SK-N-SH (cell line): ENCODE data around the gene TMEM44. TPM values are rescaled to one million over a fixed set of nuclear protein-coding genes. Genes with fewer than 3 reads are reported as not detected.

Source experiments
- CTCF ChIA-PET: fragments of 300-600, 350-600 bp; formaldehyde crosslinking; extraction: SDS; loops from one replicate; lab custom pipeline; 2021; lab: Yijun Ruan, JAX
- POLR2A ChIA-PET: fragments of 350-600 bp; sonication (Branson Sonifier 250); formaldehyde crosslinking; extraction: SDS; loops from one replicate; lab custom pipeline; 2020; ENCODE audit warnings: antibody characterized with exemption, inconsistent platforms; lab: Yijun Ruan, JAX
- DNase-seq: peaks from one replicate; pipeline ENCODE4 v3.0.0; 2012
- H2AFZ ChIP-seq: fragments of 200-600 bp; sonication (generic); 2 replicates; pipeline ENCODE4 v1.8.1; 2016; ENCODE audit warnings: antibody characterized with exemption, mild to moderate bottlenecking, low read depth
- H3F3A ChIP-seq: fragments of 200-600 bp; sonication (generic); replicated peaks from 2 replicates; pipeline ENCODE3; 2016; ENCODE audit warnings: antibody characterized with exemption, mild to moderate bottlenecking; ENCODE audit not compliant: insufficient read depth
- H3K27ac ChIP-seq, 2 experiments: fragments of 200-500 bp in 1 of 2; fragments of 200-600 bp in 1 of 2; sonication (Bioruptor generic) in 1 of 2; sonication (generic), shearing (Covaris generic) in 1 of 2; 2 replicates each; pipeline versions ENCODE4 v1.5.1 to v1.6.1; 2014 to 2016; ENCODE audit warnings: low read depth in 2 of 2, inconsistent platforms in 1 of 2, low read length in 1 of 2, mild to moderate bottlenecking in 1 of 2, mixed read lengths in 1 of 2
- H3K27me3 ChIP-seq: fragments of 200-600 bp; sonication (generic), shearing (Covaris generic); 2 replicates; pipeline ENCODE4 v1.6.1; 2016; ENCODE audit warnings: mixed run types; ENCODE audit not compliant: insufficient read depth
- H3K36me3 ChIP-seq, 2 experiments: fragments of 200-500 bp in 1 of 2; fragments of 200-600 bp in 1 of 2; sonication (Bioruptor generic) in 1 of 2; sonication (generic) in 1 of 2; replicated peaks in 1 of 2; 2 replicates each; pipeline versions ENCODE3 to v1.5.1; 2014 to 2016; ENCODE audit warnings: low read length in 1 of 2, mild to moderate bottlenecking in 1 of 2; ENCODE audit not compliant: insufficient read depth in 2 of 2, control insufficient read depth in 1 of 2
- H3K4me1 ChIP-seq, 2 experiments: fragments of 200-500 bp in 1 of 2; fragments of 200-600 bp in 1 of 2; sonication (Bioruptor generic) in 1 of 2; sonication (generic), shearing (Covaris generic) in 1 of 2; 2 replicates each; pipeline versions ENCODE4 v1.5.1 to v1.6.1; 2014 to 2016; ENCODE audit warnings: low read depth in 1 of 2, low read length in 1 of 2, mixed run types in 1 of 2; ENCODE audit not compliant: insufficient read depth in 2 of 2, control insufficient read depth in 1 of 2
- H3K4me2 ChIP-seq: fragments of 200-600 bp; sonication (generic), shearing (Covaris generic); 2 replicates; pipeline ENCODE4 v1.6.1; 2017; ENCODE audit warnings: mixed run types
- H3K4me3 ChIP-seq, 2 experiments: fragments of 200-500 bp in 1 of 2; fragments of 200-600 bp in 1 of 2; sonication (Bioruptor generic) in 1 of 2; sonication (generic), shearing (Covaris generic) in 1 of 2; 2 replicates each; pipeline versions ENCODE4 v1.5.1 to v1.8.1; 2014 to 2016; ENCODE audit warnings: low read depth in 2 of 2, inconsistent platforms in 1 of 2, low read length in 1 of 2, mild to moderate bottlenecking in 1 of 2, mixed read lengths in 1 of 2, moderate library complexity in 1 of 2
- H3K79me2 ChIP-seq: fragments of 200-600 bp; sonication (generic); 2 replicates; pipeline ENCODE4 v1.8.1; 2017; ENCODE audit warnings: mild to moderate bottlenecking; ENCODE audit not compliant: insufficient read depth
- H3K9ac ChIP-seq: fragments of 200-600 bp; sonication (generic); 2 replicates; pipeline ENCODE4 v1.6.1; 2017; ENCODE audit warnings: mixed run types
- H3K9me2 ChIP-seq: fragments of 200-600 bp; sonication (generic); 2 replicates; pipeline ENCODE4 v1.6.1; 2017; ENCODE audit warnings: mixed run types
- H3K9me3 ChIP-seq: fragments of 200-600 bp; sonication (generic); 2 replicates; pipeline ENCODE4 v1.6.1; 2017; ENCODE audit warnings: mixed run types, mild to moderate bottlenecking, moderate library complexity
- H4K20me1 ChIP-seq: fragments of 200-600 bp; sonication (generic); 2 replicates; pipeline ENCODE4 v1.6.1; 2017; ENCODE audit warnings: mild to moderate bottlenecking, mixed run types; ENCODE audit not compliant: insufficient read depth
- ELF1 ChIP-seq: IDR thresholded peaks from 2 replicates; pipeline ENCODE4 v1.4.0; 2012
- FOXM1 ChIP-seq: IDR thresholded peaks from 2 replicates; pipeline ENCODE4 v1.4.0; 2012; ENCODE audit warnings: low read depth, mild to moderate bottlenecking
- JUND ChIP-seq: IDR thresholded peaks from 2 replicates; pipeline ENCODE4 v1.4.0; 2012
- MEF2A ChIP-seq: IDR thresholded peaks from 2 replicates; pipeline ENCODE4 v1.4.0; 2012; ENCODE audit warnings: low read depth, borderline replicate concordance
- NRF1 ChIP-seq: IDR thresholded peaks from 2 replicates; pipeline ENCODE4 v1.6.1; 2012; ENCODE audit warnings: low read depth, mild to moderate bottlenecking, low read length
- RAD21 ChIP-seq: IDR thresholded peaks from 2 replicates; pipeline ENCODE4 v1.6.1; 2012; ENCODE audit warnings: mild to moderate bottlenecking, low read length
- RFX5 ChIP-seq: IDR thresholded peaks from 2 replicates; pipeline ENCODE4 v1.6.1; 2012; ENCODE audit warnings: mild to moderate bottlenecking, improper control_type of control experiment, low read length
- USF1 ChIP-seq: IDR thresholded peaks from 2 replicates; pipeline ENCODE4 v1.4.0; 2012; ENCODE audit warnings: low read depth, borderline replicate concordance
- USF2 ChIP-seq: fragments of 150-350 bp; IDR thresholded peaks from 2 replicates; pipeline ENCODE4 v1.6.1; 2017; ENCODE audit warnings: antibody characterized with exemption, low read length, low read depth, borderline replicate concordance
- ZBTB33 ChIP-seq: IDR thresholded peaks from 2 replicates; pipeline ENCODE4 v1.4.0; 2012; ENCODE audit warnings: low read depth, borderline replicate concordance
- WGBS: methylation state at CpG from one replicate; pipeline ENCODE4 v1.1.6; 2017; ENCODE audit warnings: low lambda C conversion rate; 5-methylcytosine and 5-hydroxymethylcytosine counted together
- polyA plus RNA-seq, 3 experiments: library from polyadenylated mRNA; depleted of rRNA; stranded (reverse); fragments of >200 nt; gene quantifications; 2 replicates each; pipeline ENCODE4 v1.2.3, GENCODE V29; 2012

TMEM44 gene
- polyA plus RNA-seq, 1 of the 3 experiments (the other 2 are of a cell fraction), result 22.6 TPM

- no peaks in the 10 kb centered on the region for H3K9me2 ChIP-seq
- H3K9ac ChIP-seq, result no peak overlapping the region
- WGBS, result 95% methylated on average over 6 of the region's 6 CpGs
- no peaks in the 10 kb centered on the region for H3K27me3 ChIP-seq
- H2AFZ ChIP-seq, result no peak overlapping the region
- no peaks in the 10 kb centered on the region for H4K20me1 ChIP-seq
- peaks cover 13% of the 10 kb centered on the region; the same call in 1 of the 2 replicates for H3K79me2 ChIP-seq
- no peak overlapping the region for H3K4me3 ChIP-seq
- ChIA-PET POLR2A (no interaction called here), CTCF (interaction anchor here (2.3 kb wide), 1 partner anchor 9 kb away, joined by 8 read pairs; no protein-coding TSS in a partner anchor)
- H3K27ac ChIP-seq, result no peak overlapping the region
- H3K4me1 ChIP-seq, result no peaks in the 10 kb centered on the region
- H3K36me3 ChIP-seq, result peaks cover 21 to 24% of the 10 kb centered on the region in 2 experiments
- H3K9me3 ChIP-seq, result no peaks in the 10 kb centered on the region
- H3K4me2 ChIP-seq, result no peak overlapping the region
- DNase-seq, result no peak
- no peak for TF ChIP-seq USF2
- no peak for TF ChIP-seq ELF1
- no peak for TF ChIP-seq NRF1
- TF ChIP-seq USF1, result no peak
- no peaks in the 10 kb centered on the region for H3F3A ChIP-seq
These were observed 8.3 kb downstream of the TMEM44 start for GRCh38 chr3:194624956-194625355.

GRCh38 chr3:194623449-194624290, 9.5 kb downstream of the TMEM44 start:
- no peaks in the 10 kb centered on the region for H3K9me3 ChIP-seq
- H4K20me1 ChIP-seq, result no peaks in the 10 kb centered on the region
- no peak for DNase-seq
- H2AFZ ChIP-seq, result no peak overlapping the region
- TF ChIP-seq ZBTB33 (no peak), RFX5 (no peak), MEF2A (no peak), RAD21 (no peak), JUND (no peak), FOXM1 (no peak)
- peaks cover 6% of the 10 kb centered on the region; the same call in 1 of the 2 replicates for H3K79me2 ChIP-seq
- POLR2A ChIA-PET, result interaction anchor here (0.6 kb wide), 1 partner anchor 10 kb away, joined by 3 read pairs; no protein-coding TSS in a partner anchor
- H3K27me3 ChIP-seq, result no peaks in the 10 kb centered on the region
- H3K4me2 ChIP-seq, result no peak overlapping the region
- H3K4me3 ChIP-seq, result no peak overlapping the region
- CTCF ChIA-PET, result interaction anchor here (0.9 to 2.3 kb wide), 3 partner anchors 10 to 30 kb away, joined by 3 to 8 read pairs (median 3); no protein-coding TSS in a partner anchor
- peaks cover 16 to 18% of the 10 kb centered on the region in 2 experiments for H3K36me3 ChIP-seq
- no peaks in the 10 kb centered on the region for H3K4me1 ChIP-seq
- no peaks in the 10 kb centered on the region for H3K9me2 ChIP-seq
- no peak overlapping the region for H3K9ac ChIP-seq
- 92% methylated on average over 9 of the region's 25 CpGs for WGBS
- no peaks in the 10 kb centered on the region for H3F3A ChIP-seq
- no peak overlapping the region for H3K27ac ChIP-seq
